NAMALWA (cell line): ENCODE data around the gene SUSD3.
A peak's percentile ranks its signal among the peaks of the same experiment; 100 is the strongest.

Source experiments
- DNase-seq: peaks from one replicate; pipeline ENCODE4 v3.0.0-alpha.2; 2015; ENCODE audit warnings: low spot score

Gene SUSD3

GRCh38 chr9:93077367-93077766, 18.9 kb downstream of the SUSD3 start:
- no peak for DNase-seq

GRCh38 chr9:93077811-93078210, 19.3 kb downstream of the SUSD3 start:
- DNase-seq = no peak

GRCh38 chr9:93079371-93079770, 20.9 kb downstream of the SUSD3 start:
- no peak for DNase-seq

DNA sequence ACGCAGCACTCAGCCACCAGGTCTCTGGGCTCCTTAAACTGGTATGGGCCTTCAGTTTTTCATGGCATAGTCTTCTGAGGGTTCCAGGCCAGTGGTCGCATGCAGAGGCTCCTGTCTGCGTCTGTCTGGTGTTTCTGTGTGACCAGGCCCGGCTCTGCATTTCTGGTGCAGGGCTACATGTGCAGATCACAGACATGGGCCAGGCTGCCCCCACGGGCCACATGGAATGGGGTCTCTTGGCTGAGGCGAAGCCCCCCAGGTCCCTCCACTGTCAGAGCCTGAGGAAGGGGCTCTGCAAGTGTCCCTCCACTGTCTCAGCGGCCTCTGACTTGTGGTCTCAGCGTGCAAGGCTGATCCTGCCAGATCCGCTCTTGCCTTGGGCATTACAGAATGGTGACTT, 21.9 kb downstream of the SUSD3 start:
- no peak for DNase-seq

DNA sequence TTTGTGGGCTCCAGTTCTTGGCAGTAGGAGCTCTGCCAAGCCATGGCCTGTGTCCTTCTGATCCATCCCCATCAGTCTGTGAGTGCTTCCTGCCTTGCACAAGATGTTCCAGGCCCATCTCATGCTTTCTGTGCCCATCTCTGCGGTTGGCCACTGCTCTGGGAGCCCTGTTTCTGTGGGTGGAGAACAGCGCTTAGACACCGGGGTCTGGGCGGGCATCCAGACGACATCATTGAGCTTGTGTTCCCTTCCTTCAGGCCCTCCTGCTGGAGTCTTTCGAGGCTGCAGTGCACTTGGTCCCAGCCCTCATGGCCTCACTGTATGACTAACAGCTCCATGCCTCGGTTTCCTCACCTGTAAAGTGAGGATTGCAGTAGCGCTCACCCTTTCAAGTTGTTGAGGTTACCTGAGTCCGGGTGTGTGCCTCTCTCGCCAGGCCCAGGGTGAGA, 22.6 kb downstream of the SUSD3 start:
- DNase-seq = no peak

DNA sequence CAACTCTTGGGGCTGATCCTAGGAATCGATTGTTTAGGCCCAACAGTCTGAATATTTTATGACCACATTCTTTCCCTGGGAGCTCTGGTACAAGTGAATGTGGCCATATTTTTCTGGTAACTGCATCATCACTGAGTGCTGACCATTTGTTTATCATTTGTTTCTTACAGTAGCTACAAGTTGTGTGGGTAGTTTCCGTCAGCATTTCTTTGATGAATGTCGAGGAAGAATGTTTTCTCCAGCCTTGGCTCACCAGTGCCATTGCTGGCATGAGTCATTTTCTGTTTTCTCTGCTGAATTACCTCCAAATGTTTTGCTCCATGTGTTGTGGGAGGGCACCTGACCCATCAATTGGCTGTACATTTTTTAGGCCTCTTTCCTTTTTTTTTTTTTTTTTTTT, 23.4 kb downstream of the SUSD3 start:
- no peak for DNase-seq

DNA sequence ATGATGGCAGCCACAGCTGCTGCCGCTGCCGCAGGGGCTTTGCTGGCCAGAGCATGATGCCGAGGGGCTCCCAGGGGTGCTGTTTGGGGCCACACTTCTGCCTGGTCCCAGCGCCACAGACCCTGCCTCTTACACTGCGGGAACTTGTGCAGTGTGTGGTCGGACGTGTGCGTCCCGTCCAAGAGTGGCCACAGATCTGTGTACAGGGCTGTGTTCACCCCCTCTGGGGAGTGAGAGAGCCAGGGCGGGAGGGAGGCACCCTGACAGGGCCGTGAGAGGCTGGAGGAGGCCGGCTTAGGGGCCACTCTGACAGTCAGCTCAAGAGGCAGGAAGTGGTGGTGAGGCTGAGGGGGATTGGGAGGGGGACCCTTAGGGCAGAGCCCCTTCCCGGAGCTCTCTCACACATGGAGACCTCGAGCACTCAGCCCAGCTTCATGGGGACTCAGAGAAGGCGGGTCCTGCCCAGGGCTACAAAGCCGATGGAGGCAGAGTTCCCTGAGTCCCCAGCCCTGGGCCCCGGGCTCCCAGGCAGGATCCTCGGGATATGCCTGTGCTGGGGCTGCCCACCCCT, 24.4 kb downstream of the SUSD3 start:
- no peak for DNase-seq

DNA sequence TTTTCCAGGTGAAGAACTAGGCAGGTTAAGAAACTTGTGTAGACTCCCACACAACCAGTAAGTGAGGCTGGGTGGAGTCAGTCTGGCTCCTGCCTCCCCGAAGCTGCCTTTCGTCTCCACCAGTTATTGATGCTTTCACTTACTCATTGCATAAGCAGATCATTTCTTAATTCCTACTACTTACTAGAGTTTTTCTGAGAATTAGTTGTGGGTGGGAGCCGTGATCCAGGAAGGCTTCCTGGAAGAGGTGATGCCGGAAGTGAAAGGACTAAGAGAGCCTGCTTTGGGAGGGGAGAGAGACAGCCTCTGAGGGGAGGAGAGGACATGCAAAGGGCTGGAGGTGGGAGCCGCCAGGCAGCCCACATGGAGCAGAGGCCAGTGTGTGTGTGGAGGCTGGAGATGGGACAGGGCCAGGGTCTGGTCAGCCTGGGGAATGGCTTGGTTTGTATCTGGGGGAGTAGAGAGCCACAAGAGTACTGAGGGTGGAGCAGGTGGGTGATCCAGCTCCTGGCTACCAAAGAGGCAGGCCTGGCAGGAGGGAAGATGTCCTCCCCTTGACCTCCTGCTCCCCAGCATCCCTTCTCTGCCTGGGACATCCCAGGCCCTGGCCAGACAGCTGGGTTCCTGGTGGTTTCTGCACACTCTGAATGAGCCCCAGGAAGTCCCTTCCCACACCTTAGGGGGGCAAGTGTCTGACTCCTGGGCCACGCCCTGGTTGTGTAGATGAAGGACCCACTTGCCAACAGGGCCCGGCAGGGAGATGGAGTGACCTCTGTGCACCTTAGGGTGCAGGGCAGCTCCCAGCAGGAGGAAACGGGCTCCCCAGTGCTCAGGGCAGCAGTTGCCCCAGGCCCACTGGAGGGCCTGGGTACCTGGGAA, 25.3 kb downstream of the SUSD3 start:
- no peak for DNase-seq

DNA sequence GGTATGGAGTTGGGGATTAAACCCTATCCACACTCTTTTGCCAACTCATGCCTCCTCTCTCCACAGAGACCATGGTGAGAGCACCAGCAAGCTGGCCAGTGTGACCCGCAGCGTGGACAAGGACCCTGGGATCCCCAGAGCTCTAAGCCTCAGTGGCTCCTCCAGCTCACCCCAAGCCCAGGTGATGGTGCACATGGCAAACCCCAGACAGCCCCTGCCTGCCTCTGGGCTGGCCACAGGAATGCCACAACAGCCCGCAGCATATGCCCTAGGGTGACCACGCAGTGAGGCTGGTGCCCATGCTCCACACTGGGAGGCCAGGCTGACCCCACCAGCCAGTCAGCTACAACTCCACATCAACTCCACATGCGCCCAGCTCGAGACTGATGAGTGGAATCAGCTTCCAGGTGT, 26.0 kb downstream of the SUSD3 start:
- no peak for DNase-seq

GRCh38 chr9:93085676-93086075, 27.2 kb downstream of the SUSD3 start:
- no peak for DNase-seq

DNA sequence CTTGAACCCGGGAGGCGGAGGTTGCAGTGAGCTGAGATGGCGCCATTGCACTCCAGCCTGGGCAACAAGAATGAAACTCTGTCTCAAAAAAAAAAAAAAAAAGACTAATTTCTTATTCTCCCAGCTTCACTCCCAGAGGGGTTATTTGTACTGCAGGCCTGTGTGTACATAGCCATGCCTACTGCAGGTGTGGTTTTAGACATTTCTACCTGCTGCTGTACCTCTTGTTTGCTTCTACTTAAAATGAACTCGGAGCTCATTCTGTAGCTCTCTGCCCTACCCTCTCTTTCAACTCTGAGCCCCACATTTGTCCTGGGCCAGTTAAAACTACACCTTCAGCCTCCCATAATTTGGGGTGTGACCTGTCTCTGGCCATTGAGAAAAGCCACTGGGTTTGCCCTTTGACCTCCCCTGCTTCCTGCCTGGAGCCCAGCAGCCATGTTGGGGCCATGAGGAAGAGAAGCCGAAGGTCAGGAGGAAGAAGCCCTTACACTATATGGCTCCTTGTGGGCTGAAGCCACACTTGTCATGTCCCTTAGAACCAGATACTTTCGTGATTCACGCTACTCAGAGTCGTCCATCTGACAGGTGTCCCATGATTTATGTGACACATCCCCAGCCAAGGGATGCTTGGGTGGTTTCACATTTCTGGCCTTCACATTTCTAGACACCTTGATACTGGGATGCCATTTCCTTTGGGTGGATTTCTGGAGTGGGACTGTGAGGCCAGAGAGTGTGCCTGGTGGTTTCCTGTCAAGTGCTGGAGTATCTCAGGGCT, 28.1 kb downstream of the SUSD3 start:
- DNase-seq = no peak

DNA sequence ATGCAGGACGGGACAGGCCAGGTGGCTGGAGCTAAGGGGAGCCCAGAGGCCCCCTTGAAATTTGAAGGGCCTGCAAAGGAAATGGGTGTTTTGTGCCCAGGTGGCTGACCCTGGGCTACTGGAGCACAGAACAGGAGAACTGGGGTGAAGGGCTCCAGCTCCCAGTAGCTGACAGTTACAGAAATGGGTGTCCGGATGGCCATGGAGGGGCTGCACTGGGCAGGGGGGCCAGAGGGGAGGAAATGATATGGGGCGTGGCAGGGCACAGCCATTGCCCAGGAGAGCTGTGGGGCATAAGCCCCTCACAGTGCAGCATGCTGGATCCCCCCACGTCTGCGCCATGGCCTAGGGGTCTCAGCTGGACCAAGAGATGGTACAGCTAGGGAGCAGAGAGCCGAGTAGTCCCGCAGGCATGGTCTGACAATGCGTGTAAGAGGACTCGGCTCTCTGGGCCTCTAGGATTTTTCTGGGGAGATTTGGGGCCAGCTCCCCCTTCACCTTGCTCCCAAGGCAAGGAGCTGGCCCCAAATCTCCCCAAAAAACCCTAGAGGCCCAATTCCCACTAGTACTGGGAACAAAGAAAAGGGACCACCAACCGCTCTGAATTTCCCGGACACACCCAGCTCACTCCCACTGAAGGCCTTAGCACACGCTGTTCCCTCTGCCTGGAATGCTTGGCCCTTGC, 29.6 kb downstream of the SUSD3 start:
- no peak for DNase-seq

DNA sequence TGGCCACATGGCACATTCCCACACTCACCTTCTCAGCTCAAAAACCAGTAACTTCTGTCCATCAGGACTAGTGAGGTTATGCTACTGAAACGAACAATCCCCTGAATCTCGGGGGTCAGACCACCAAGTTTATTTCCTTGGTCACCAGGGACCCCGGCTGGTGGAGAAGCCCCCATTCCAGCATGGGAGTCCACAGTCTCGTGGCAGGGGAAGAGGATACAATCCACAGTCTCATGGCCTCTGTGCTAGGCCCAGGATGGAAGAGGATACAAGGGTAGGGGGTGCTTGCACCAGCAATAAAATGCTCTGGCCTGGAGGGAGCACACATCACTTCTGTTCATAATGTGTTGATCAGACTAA, 30.1 kb downstream of the SUSD3 start:
- no peak for DNase-seq

DNA sequence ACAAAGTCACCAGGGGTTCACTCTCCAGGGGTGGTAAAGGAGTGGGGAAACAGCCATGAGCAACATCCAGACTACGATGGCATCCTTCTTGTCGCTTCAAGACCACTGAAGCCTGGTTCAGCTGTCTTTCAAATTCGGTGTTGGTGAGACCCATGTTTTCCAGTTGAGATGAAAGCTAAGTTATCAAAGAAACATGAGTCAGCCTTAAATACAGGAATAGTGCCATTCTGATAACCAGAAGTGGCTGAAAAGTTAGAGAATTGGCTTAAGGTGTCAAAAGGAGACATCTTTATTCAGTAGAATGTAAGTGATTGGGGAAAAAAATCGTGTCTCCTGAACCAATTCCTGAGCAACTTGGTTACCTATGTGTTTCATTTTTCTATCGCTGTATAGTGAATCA, 30.5 kb downstream of the SUSD3 start:
- no peak for DNase-seq

DNA sequence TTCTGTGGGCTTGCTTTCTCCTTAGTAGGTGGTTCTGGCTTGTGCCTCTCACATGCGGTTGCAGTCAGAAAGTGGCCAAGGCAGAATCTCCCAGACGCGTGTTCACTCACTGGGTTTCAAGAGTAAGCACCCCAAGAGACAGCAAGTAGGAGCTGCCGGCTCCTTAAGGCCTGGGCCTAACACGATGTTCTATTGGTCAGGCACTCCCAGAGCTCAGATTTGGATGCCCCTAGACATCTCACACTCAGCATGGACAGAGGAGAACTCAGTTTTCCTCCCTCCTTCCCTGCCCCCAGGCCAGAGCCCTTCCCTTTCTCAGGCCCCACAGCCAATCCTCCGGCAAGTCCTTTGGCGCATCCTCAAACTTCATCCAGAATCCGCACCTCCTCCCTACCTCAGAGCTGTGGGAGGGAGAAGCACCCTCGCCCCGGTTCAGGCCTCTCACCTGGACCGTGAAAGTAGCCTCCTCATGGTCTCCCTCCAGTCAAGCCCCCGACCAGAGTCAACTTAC, 31.0 kb downstream of the SUSD3 start:
- DNase-seq = no peak

DNA sequence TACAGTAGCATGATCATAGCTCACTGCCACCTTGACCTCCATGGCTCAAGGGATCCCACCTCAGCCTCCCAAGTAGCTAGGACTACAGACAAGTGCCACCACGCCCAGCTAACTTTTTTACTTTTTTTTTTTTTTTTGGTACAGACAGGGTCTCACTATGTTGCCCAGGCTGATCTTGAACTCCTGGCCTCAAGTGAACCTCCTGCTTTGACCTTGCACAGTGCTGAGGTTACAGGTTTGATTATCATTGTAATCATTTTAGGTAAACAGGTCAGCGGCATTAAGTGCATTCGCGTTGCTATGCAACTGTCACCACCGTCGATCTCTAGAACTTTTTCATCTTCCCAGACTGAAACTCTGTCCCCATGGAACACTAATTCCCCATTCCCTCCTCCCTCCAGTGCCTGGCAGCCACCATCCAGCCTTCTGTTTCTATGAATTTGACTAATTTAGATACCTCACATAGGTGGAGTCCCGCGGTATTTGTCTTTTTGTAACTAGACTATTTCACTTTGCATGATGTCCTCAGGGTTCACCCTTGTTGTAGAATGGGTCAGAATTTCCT, 31.7 kb downstream of the SUSD3 start:
- DNase-seq = no peak

GRCh38 chr9:93091056-93091452, 32.6 kb downstream of the SUSD3 start:
- DNase-seq = no peak

GRCh38 chr9:93091453-93092081, 33.1 kb downstream of the SUSD3 start:
- no peak for DNase-seq

DNA sequence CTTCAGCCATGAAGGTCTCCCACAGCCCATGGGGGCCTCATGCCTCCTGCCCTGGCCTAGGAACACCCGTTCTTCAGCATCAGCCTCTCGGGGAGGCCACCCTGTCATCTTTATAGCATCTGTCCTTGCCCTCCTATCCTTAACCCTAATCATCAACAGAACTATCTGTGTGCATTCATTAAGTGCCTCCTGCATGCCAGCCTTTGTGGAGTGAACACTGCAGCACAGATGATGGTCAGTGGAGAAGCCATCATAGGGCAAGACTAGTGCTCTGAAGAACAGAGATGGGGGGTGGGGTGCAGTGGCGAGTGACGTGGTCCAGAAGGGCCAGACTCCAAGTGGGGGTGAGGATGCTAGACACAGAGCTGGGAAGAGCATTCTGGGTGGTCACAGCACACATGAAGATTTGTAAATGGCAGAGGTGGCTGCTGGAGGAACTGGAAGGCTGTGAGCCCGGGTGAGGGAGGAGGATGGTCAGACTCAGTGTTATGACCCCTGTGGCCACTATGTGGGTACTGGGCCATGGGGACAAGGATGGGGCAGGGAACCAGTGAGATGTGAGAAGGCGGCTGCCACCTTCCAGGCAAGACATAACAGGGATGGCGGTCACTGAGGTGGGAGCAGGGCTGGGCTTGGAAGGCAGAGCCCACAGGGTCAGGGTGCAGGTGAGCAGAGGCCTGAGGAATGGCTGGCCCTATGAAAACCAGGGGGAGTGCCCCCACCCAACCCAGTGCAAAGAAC, 33.9 kb downstream of the SUSD3 start:
- DNase-seq = no peak

- DNase-seq = peak; percentile 64
Observed at GRCh38 chr9:93093127-93093876, 34.8 kb downstream of the SUSD3 start.
